Kidney (tissue), 14 donors: Measurements from ENCODE around the gene NUDT3. TPM values are rescaled to one million over a fixed set of nuclear protein-coding genes. Genes with fewer than 3 reads are reported as not detected.

Experiments
- DNase-seq, 5 donors: peaks; one replicate each; pipeline ENCODE4 v3.0.0-alpha.2; 2013 to 2020
- FAIRE-seq: peaks from 2 replicates; lab custom pipeline; 2012; peaks lifted over from hg19 to GRCh38; lab: Jason Lieb, UNC
- H3K27ac ChIP-seq, 2 donors: one replicate each; pipeline ENCODE4 v1.7.0; 2013; ENCODE audit warnings: low read depth in 2 of 2, low read length in 2 of 2, inconsistent platforms in 1 of 2
- H3K27me3 ChIP-seq: one replicate; pipeline ENCODE4 v1.7.1; 2013; ENCODE audit warnings: low read length, inconsistent platforms; ENCODE audit not compliant: control insufficient read depth, insufficient read depth
- H3K36me3 ChIP-seq, 3 donors: one replicate each; pipeline versions ENCODE4 v1.7.0 to v1.7.1; 2013; ENCODE audit warnings: low read length in 3 of 3, control low read depth in 1 of 3, inconsistent platforms in 1 of 3; ENCODE audit not compliant: insufficient read depth in 3 of 3, control insufficient read depth in 2 of 3
- H3K4me1 ChIP-seq, 3 donors: one replicate each; pipeline versions ENCODE4 v1.7.0 to v1.7.1; 2013; ENCODE audit warnings: low read length in 3 of 3, inconsistent platforms in 1 of 3, low read depth in 1 of 3; ENCODE audit not compliant: control insufficient read depth in 2 of 3, insufficient read depth in 2 of 3
- H3K4me3 ChIP-seq, 3 donors: one replicate each; pipeline versions ENCODE4 v1.7.0 to v1.8.1; 2013; ENCODE audit warnings: low read length in 3 of 3, control low read depth in 1 of 3, inconsistent platforms in 1 of 3
- H3K9ac ChIP-seq, 3 donors: one replicate each; pipeline versions ENCODE4 v1.7.0 to v1.7.1; 2013; ENCODE audit warnings: low read length in 3 of 3, control low read depth in 1 of 3, inconsistent platforms in 1 of 3
- H3K9me3 ChIP-seq, 3 donors: one replicate each; pipeline versions ENCODE4 v1.7.0 to v1.7.1; 2013; ENCODE audit warnings: low read length in 3 of 3, control low read depth in 1 of 3, inconsistent platforms in 1 of 3; ENCODE audit not compliant: control insufficient read depth in 2 of 3, insufficient read depth in 1 of 3
- intact Hi-C: fragments of 100-400 bp; cut with DNase I; formaldehyde crosslinking; loops from one replicate; pipeline ENCODE4 v1.11.1; 2022
- polyA plus RNA-seq: library from polyadenylated mRNA; stranded (reverse); fragments of 350-450 nt; fragmentation: Illumina TruSeq; extraction: RNeasy Lipid Tissue Mini Kit (QIAGEN cat#74804); gene quantifications from one replicate; pipeline ENCODE4 v1.2.3, GENCODE V29; 2014; ENCODE audit warnings: low read depth, low replicate concordance; ENCODE audit not compliant: insufficient read depth
- total RNA-seq: library from RNA; stranded (reverse); fragmentation: NEBNext Ultra II Directional; extraction: Animal tissue kit (Norgen Biotek cat#: 25700); gene quantifications from one replicate; pipeline ENCODE4 v1.2.1, GENCODE V29; 2021
- TF ChIP-seq, protein P1 (sequence below): IDR thresholded peaks from 3 replicates; pipeline ENCODE4 v1.5.1; 2012; ENCODE audit warnings: mild to moderate bottlenecking, moderate library complexity, borderline replicate concordance; ENCODE audit not compliant: insufficient read depth; ENCODE audit errors: extremely low read depth
- donor health status: control.
- donor health status: control.
- donor health status: control.
- donor health status: control.
- donor health status: control.
- donor health status: DM: yes; HTN: yes; CAD: no.
- donor health status: Normal renal cell carcinoma (clear cell type).

NUDT3 gene
- total and polyA plus RNA-seq, 2 donors from 2014 or later = 17.7 to 53.8 TPM

DNA sequence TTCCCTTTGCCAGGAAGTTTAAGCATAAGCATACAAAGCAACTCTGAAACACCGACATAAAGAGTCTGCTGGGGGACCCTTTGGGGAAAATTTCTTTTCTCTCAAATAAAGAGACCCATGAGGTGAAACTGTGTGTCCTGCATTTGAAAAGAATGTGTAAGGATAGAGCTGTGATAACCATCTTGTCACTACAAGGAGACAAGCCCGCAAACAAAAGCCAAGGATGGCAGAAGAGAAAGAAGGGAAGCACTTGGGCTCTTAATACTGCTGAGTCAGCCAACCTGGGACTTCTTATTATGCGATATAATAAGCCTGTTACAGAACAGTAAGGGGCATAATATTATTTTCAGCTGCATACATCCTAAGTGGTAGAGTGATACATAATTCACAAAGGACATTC is 52.5 kb downstream of the NUDT3 start:
- no peak for DNase-seq
- TF ChIP-seq, protein P1, sequence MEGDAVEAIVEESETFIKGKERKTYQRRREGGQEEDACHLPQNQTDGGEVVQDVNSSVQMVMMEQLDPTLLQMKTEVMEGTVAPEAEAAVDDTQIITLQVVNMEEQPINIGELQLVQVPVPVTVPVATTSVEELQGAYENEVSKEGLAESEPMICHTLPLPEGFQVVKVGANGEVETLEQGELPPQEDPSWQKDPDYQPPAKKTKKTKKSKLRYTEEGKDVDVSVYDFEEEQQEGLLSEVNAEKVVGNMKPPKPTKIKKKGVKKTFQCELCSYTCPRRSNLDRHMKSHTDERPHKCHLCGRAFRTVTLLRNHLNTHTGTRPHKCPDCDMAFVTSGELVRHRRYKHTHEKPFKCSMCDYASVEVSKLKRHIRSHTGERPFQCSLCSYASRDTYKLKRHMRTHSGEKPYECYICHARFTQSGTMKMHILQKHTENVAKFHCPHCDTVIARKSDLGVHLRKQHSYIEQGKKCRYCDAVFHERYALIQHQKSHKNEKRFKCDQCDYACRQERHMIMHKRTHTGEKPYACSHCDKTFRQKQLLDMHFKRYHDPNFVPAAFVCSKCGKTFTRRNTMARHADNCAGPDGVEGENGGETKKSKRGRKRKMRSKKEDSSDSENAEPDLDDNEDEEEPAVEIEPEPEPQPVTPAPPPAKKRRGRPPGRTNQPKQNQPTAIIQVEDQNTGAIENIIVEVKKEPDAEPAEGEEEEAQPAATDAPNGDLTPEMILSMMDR = no peak
- no peaks in the 10 kb centered on the region for H3K9me3 ChIP-seq
- peaks cover 3 to 17% (median 15%) of the 10 kb centered on the region in 3 donors for H3K4me1 ChIP-seq
- no peaks in the 10 kb centered on the region for H3K27me3 ChIP-seq
- intact Hi-C loops = no loop called here
- no peak overlapping the region for H3K27ac ChIP-seq
- no peak overlapping the region for H3K4me3 ChIP-seq
- peaks cover 0 to 2% (median 0%) of the 10 kb centered on the region in 3 donors for H3K36me3 ChIP-seq
- FAIRE-seq = no peak
- no peak overlapping the region for H3K9ac ChIP-seq

DNA sequence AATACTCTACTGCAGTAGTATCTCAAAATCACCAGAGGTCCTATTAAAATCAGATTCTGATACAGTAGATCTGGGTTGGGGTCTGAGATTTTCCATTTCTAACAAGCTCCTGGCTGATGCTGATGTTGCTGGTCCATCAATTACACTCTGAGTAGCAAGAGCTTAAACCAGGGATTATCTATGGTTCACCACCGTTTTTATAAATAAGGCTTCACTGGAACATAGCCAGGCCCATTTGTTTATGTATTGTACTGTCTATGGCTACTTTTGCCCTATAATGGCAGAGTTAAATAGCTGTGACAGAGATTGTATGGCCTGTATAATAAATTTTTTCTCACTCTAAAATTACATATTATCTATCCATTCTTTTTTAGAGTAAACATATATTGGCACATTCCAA is 53.0 kb downstream of the NUDT3 start:
- FAIRE-seq = no peak
- no peak overlapping the region for H3K4me3 ChIP-seq
- H3K27ac ChIP-seq = no peak overlapping the region
- H3K9ac ChIP-seq = no peak overlapping the region
- DNase-seq = no peak
- H3K27me3 ChIP-seq = no peaks in the 10 kb centered on the region
- H3K36me3 ChIP-seq = peaks cover 0 to 2% (median 0%) of the 10 kb centered on the region in 3 donors
- TF ChIP-seq, protein P1 = no peak
- intact Hi-C loops = no loop called here
- no peaks in the 10 kb centered on the region for H3K9me3 ChIP-seq
- H3K4me1 ChIP-seq = peaks cover 3 to 17% (median 15%) of the 10 kb centered on the region in 3 donors

DNA sequence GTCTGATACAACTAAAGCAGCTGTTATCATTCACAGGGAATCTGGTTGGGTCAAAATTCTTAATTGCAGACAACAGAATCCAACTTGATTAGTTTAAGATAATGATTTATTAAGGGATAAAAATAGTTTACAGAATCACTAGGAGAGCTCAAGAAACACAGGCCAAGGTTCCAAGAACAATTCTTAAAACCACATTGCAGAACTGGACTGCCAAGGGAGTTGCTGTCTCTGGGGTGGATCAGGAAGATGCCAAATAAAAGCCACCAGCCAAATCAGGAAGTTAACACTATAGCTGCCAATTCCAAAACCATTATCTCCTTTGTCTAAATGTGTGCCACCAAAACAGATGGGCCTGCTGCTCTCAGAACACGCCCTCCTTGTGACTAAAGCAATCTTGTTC is 53.7 kb downstream of the NUDT3 start:
- DNase-seq (no peak), FAIRE-seq (no peak)
- peaks cover 0 to 2% (median 0%) of the 10 kb centered on the region in 3 donors for H3K36me3 ChIP-seq
- no peaks in the 10 kb centered on the region for H3K9me3 ChIP-seq
- H3K4me3 ChIP-seq = no peak overlapping the region
- no peaks in the 10 kb centered on the region for H3K27me3 ChIP-seq
- H3K9ac ChIP-seq = no peak overlapping the region
- TF ChIP-seq, protein P1 = no peak
- intact Hi-C loops = no loop called here
- peaks cover 4 to 18% (median 17%) of the 10 kb centered on the region in 3 donors for H3K4me1 ChIP-seq
- H3K27ac ChIP-seq = no peak overlapping the region

DNA sequence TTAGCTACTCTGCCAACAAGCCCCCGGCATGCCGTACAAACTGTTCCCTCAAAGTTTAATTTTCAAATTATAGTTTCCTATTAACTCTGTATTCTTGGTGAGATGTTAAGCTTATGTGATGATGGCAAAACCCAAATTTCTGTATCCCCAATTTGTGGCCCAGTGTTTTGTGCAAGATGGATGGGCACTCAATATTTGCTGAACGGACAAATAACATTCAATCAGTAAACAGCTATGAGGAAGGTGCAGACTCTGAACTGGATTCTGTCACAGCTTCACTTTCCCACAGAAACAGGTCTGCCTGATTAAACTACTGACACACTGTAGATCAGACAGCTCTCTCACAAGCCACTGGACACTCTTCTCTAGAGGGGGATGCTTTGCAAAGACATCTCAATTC is 54.1 kb downstream of the NUDT3 start:
- peaks cover 6 to 19% (median 17%) of the 10 kb centered on the region in 3 donors for H3K4me1 ChIP-seq
- FAIRE-seq = no peak
- no peak overlapping the region for H3K27ac ChIP-seq

More for the DNA sequence above, 54.1 kb downstream of the NUDT3 start:
- no peak for DNase-seq
- peaks cover 0 to 2% (median 0%) of the 10 kb centered on the region in 3 donors for H3K36me3 ChIP-seq
- H3K4me3 ChIP-seq = no peak overlapping the region
- TF ChIP-seq, protein P1 = no peak
- intact Hi-C loops = no loop called here
- no peaks in the 10 kb centered on the region for H3K27me3 ChIP-seq
- H3K9me3 ChIP-seq = no peaks in the 10 kb centered on the region
- no peak overlapping the region for H3K9ac ChIP-seq
